Activated naive CD8-positive, alpha-beta T cell treated with anti-CD3 and anti-CD28 coated beads for 36 hours (primary cell): ENCODE data around the gene CCK. TPM values are rescaled to one million over a fixed set of nuclear protein-coding genes. Genes with fewer than 3 reads are reported as not detected.
"Not testable (repeated sequence)": the region's sequence is repeated elsewhere in the genome, so short reads cannot be mapped to it uniquely, and the experiment has no call there.

Experiments
- DNase-seq: peaks from one replicate; pipeline ENCODE4 v3.0.0; 2021
- H3K27ac Mint-ChIP-seq: one replicate; pipeline ENCODE4 v1.8.0; 2022; ENCODE audit warnings: mild to moderate bottlenecking, moderate library complexity, mixed read lengths
- H3K27me3 Mint-ChIP-seq: one replicate; pipeline ENCODE4 v1.8.0; 2022; ENCODE audit warnings: mild to moderate bottlenecking, mixed read lengths
- H3K36me3 Mint-ChIP-seq: one replicate; pipeline ENCODE4 v1.8.0; 2021; ENCODE audit warnings: mild to moderate bottlenecking, mixed read lengths
- H3K4me1 Mint-ChIP-seq: one replicate; pipeline ENCODE4 v1.8.0; 2021; ENCODE audit warnings: mixed read lengths
- H3K4me3 Mint-ChIP-seq: one replicate; pipeline ENCODE4 v1.8.0; 2022; ENCODE audit warnings: mild to moderate bottlenecking, moderate library complexity, mixed read lengths
- H3K9me3 Mint-ChIP-seq: one replicate; pipeline ENCODE4 v1.8.0; 2022; ENCODE audit warnings: mixed read lengths
- total RNA-seq, 2 experiments: library from RNA; stranded (reverse); gene quantifications; one replicate each; pipeline ENCODE4 v1.2.3, GENCODE V29; 2021

The CCK gene, protein sequence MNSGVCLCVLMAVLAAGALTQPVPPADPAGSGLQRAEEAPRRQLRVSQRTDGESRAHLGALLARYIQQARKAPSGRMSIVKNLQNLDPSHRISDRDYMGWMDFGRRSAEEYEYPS
- not detected for total RNA-seq

DNA sequence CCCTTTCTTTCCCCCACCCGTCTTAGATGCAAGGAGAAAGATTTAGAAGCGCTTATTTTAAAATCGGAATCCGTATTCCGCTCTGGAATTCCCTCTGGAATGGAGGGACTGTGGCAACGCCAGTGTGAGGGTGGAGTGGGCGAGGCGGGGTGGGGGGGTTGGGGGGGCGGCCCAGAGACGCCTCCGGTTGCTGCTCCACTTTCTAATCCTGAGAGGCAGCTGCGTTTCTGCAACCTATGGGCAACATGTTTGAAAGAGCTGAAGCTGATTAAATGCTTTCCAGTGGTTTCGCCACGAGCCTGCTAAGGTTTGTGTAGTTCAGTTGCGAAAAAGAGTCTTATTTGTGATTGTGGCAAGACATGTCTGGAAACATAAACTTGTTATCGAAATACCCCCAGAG, at the start of gene CCK:
Gene CCK, minus strand, starts transcription at position 101 of the 400 bp plus-strand sequence. CDS start 2,555 bp downstream, outside the sequence.
- Mint-ChIP-seq H3K4me3 (no peak within 1 kb of the TSS), H3K27ac (no peak within 1 kb of the TSS), H3K36me3 (no peaks in the 10 kb centered on the region), H3K27me3 (peaks cover 65% of the 10 kb centered on the region), H3K4me1 (peaks cover 14% of the 10 kb centered on the region), H3K9me3 (peaks cover 2% of the 10 kb centered on the region)
- no peak for DNase-seq

DNA sequence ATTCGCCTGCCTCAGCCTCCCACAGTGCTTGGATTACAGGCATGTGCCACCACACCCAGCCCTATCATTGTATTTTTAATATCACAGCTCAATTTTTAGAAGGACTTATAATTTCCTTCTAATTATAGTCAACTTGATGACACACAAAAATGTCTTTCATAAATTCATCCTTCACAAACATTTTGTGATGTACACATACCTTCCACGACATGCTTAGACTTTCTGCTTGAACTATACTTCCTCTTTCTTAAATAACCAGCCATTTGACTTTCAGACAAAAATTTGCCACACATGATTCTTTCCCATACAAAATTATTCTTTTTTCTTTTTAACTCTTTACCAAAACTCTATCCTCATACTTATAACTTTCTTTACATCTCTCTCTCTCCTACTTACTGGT, 48.4 kb upstream of the CCK start:
- Mint-ChIP-seq H3K27me3 (no peaks in the 10 kb centered on the region), H3K36me3 (peaks cover 16% of the 10 kb centered on the region), H3K9me3 (peaks cover 22% of the 10 kb centered on the region), H3K4me3 (no peak overlapping the region), H3K4me1 (no peaks in the 10 kb centered on the region), H3K27ac (no peak overlapping the region)
- no peak for DNase-seq

DNA sequence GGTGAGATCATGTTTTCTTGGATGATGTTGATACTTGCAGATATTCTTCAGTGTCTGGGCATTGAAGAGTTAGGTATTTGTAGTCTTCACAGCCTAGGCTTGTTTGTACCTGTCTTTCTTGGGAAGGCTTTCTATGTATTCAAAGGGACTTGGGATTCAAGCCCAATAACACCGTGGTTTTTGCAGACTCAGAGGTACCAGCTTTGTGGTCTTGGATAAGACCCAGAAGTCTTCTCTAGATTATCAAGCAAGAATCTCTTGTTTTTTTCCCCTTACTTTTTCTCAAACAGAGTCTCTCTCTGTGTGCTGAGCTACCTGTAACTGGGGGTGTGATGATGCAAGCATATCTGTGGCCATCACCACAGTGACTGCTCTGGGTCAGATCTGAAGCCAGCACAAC, 42.7 kb upstream of the CCK start:
- Mint-ChIP-seq H3K27me3 (peaks cover 4% of the 10 kb centered on the region), H3K4me1 (peaks cover 12% of the 10 kb centered on the region), H3K27ac (no peak overlapping the region), H3K9me3 (peaks cover 5% of the 10 kb centered on the region), H3K4me3 (no peak overlapping the region), H3K36me3 (peaks cover 5% of the 10 kb centered on the region)
- DNase-seq: no peak

DNA sequence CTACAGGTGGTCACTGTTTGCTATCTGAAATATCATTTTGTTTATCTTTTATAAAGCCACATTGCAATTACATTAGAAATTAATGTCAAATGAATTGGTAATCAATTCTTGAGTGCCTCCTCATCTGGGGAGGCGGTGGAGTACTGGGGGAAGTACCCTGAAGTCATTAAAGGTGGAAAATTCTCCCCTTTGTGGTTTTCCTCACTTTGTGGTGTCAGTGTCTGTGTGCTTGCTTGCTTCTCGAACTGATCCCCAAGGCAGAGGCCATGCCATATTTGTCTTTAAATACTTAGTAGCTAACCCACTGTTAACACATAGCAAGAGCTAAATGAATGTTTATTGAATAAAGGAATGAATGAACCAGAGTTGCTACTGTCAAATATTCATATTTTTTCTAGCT, 40.5 kb upstream of the CCK start:
- no peak overlapping the region for H3K27ac Mint-ChIP-seq
- no peak overlapping the region for H3K4me3 Mint-ChIP-seq
- no peaks in the 10 kb centered on the region for H3K9me3 Mint-ChIP-seq
- H3K36me3 Mint-ChIP-seq: peaks cover 1% of the 10 kb centered on the region
- peak; percentile 32 for DNase-seq
- peaks cover 21% of the 10 kb centered on the region for H3K4me1 Mint-ChIP-seq
- H3K27me3 Mint-ChIP-seq: peaks cover 4% of the 10 kb centered on the region

DNA sequence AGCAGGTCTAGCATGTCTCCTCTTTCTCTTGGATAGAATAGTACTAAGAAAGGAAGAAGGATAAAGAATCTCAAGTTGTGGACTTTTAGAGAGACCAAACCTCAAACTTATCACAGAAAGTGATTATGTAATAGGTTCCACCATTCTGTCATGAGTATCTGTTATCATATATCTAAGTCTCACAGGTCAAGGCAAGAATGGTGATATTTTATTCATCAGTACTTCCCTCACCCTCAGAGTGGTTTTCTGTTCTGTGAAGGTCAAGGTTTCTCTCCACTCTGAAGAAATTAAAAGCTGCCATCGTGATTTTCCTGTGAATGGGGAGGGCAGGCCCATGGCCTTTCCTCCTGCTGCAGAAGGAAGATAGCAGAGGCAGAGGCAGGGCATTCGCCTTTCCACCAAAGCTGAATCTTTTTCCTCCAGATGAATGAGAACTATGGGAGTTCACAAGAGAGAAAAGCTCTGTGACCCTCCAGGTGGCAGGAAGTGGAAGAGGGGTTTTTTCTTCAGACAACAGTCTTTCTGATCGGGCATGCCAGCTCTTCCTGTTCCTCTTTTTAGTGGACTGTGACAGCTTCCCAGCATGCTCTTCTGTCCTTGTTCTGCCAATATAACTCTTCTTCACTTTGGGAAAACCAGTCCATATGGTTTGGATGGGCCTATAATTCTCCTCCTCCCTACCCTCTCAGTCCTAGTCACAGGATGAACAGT, 37.1 kb upstream of the CCK start:
- H3K4me3 Mint-ChIP-seq: no peak overlapping the region
- peaks cover 24% of the 10 kb centered on the region for H3K4me1 Mint-ChIP-seq
- H3K27me3 Mint-ChIP-seq: peaks cover 4% of the 10 kb centered on the region
- DNase-seq: no peak
- H3K27ac Mint-ChIP-seq: peak overlapping the region; percentile 22
- H3K36me3 Mint-ChIP-seq: peaks cover 1% of the 10 kb centered on the region
- H3K9me3 Mint-ChIP-seq: no peaks in the 10 kb centered on the region

DNA sequence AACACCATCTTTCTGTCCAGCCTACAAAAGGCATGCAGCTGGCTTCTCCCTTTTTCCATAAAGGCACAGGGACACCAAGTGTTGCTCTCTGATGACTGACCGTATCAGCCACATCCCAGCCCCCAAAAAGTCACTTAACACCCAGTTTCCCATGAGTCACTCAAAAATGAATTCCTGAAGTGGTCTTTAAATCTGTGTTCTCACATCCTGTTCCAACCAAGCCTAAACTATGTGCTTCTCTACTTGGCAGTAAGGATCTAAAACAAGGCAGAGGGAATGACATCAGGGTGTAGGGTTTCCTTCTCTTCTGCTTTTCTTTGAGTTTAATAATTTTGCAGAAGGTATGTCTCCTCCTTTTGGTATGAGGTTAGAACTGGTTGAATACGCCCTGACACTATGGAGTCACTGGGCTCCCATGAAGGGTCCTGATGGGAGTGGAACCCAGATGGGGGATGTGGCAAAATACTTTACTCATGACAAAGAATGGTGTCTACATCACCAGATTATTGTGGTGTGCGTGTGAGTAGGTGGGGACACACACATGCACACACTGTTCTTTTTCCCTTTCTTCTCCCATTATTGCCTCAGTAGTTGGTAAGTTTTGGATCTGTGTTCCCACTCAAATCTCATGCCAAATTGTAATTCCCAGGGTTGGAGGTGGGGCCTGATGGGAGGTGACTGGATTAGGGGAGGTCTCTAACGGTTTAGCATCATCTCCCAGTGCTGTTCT, 35.6 kb upstream of the CCK start:
- no peaks in the 10 kb centered on the region for H3K36me3 Mint-ChIP-seq
- DNase-seq: no peak
- no peak overlapping the region for H3K4me3 Mint-ChIP-seq
- H3K9me3 Mint-ChIP-seq: no peaks in the 10 kb centered on the region
- H3K27me3 Mint-ChIP-seq: peaks cover 4% of the 10 kb centered on the region
- H3K27ac Mint-ChIP-seq: no peak overlapping the region
- H3K4me1 Mint-ChIP-seq: peaks cover 21% of the 10 kb centered on the region

DNA sequence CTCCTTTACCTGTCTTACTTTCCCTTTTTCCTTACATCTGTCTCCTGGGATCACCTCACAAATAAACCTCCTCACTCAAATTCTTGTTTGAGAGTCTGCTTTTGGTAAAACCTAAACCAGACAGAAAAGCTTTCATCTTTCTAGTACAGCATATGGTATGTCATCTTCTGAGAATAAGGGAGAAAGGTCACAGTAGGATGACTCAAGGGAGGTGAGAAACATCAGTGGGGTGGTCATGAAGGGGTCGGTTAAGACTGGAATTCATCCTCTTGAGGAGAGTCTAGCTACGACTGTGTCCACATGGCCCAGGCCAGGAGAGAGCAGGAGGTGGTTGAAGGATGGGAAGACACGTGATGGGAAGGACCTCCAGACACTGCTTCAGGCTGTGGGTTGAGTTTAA, 34.8 kb upstream of the CCK start:
- Mint-ChIP-seq H3K27ac (no peak overlapping the region), H3K4me3 (no peak overlapping the region), H3K36me3 (no peaks in the 10 kb centered on the region), H3K9me3 (no peaks in the 10 kb centered on the region), H3K27me3 (peaks cover 4% of the 10 kb centered on the region), H3K4me1 (peaks cover 16% of the 10 kb centered on the region)
- DNase-seq: no peak

DNA sequence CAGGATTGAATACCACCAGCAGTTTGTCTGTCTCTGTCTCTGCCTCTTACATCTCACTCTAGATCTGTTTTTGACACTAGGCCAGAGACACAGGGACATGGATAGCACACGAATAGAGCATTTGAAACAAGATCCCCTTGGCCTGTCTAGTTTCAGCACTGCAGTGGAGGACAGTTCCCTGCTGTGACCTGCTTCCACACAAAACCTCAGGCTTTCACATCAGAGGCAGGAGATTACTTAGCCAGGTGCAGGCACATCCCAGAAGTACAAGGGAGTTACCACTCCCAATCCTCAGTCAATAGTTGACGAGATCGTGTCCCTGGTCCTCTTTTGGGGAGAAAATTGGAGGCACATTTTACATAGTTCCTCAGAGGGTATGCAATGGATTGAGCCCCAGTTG, 34.0 kb upstream of the CCK start:
- Mint-ChIP-seq H3K36me3 (no peaks in the 10 kb centered on the region), H3K4me1 (peaks cover 15% of the 10 kb centered on the region), H3K4me3 (no peak overlapping the region), H3K27me3 (peaks cover 2% of the 10 kb centered on the region), H3K9me3 (no peaks in the 10 kb centered on the region), H3K27ac (no peak overlapping the region)
- DNase-seq: peak; percentile 21

DNA sequence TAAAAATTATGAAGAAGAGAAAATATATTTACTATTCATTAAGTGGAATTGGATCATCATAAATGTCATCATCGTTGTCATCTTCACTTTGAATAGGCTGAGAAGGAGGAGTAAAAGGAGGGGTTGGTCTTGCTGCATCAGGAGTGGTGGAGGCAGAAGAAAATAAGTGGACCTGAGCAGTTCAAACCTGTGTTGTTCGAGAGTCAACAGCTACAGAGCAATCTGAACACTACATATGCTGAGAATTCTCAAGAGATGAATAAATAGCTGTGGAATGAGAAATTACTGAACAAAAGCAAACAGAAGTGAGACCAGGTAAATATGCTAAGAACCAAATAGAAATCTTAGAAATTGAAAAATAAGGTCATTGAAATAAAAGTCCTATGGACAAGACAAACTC, 32.3 kb upstream of the CCK start:
- peaks cover 9% of the 10 kb centered on the region for H3K4me1 Mint-ChIP-seq
- no peak for DNase-seq
- no peak overlapping the region for H3K27ac Mint-ChIP-seq
- no peaks in the 10 kb centered on the region for H3K27me3 Mint-ChIP-seq
- H3K9me3 Mint-ChIP-seq: peaks cover 4% of the 10 kb centered on the region
- H3K4me3 Mint-ChIP-seq: no peak overlapping the region
- H3K36me3 Mint-ChIP-seq: no peaks in the 10 kb centered on the region

DNA sequence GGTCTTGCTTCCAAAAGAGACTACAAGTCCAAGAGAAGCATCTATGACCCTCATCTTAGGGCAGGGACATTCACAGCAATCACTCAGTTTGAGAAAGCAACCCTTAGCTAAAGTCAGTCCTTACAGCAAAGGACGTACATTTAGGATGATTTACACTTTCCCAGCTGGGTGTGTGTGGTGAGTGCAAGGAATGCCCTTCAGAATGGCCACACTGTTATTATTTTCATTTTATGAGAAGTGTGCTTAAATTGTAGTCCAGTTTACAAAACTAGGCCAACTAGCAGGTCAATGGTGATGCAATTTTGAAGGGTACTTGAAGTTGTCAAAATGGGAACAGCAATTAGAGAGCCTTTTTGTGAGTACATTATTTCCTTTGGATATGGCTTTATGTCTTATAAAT, 26.0 kb upstream of the CCK start:
- no peak for DNase-seq
- Mint-ChIP-seq H3K27ac (no peak overlapping the region), H3K27me3 (no peaks in the 10 kb centered on the region), H3K4me1 (peaks cover 13% of the 10 kb centered on the region), H3K9me3 (peaks cover 4% of the 10 kb centered on the region), H3K4me3 (no peak overlapping the region), H3K36me3 (no peaks in the 10 kb centered on the region)

DNA sequence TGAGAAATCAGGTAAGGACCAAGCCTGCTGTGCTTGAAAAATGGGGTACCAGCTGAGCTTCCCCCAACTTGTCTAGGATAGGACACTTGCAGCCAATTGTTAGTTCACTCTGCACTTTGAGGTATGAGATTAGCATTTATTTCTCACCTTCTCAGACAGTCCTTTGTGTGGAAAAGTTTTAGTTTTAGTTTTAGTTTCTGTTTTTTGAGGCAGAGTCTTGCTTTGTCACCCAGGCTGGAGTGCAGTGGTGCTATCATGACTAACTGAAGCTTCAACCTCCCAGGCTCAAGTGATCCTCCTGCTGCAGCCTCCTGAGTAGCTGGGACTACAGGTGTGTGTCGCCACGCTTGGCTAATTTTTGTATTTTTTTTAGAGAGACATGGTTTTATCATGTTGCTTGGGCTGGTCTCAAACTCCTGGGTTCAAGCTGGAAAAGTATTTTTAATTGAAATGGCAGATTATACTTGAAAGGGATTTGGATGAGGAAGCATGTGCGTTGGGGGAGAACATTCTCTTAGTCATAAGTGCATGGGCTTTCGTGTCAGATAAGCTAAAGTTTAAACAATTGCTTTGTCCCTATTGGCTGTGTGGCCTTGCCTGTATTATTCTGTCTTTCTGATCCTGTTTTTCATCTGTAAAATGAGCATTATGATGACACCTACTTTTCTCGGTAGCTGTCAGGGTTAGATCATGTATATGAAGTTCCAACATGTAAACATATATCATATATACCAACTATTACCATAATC, 25.2 kb upstream of the CCK start:
- no peak for DNase-seq
- no peak overlapping the region for H3K27ac Mint-ChIP-seq
- H3K27me3 Mint-ChIP-seq: no peaks in the 10 kb centered on the region
- peaks cover 13% of the 10 kb centered on the region for H3K4me1 Mint-ChIP-seq
- no peak overlapping the region for H3K4me3 Mint-ChIP-seq
- H3K9me3 Mint-ChIP-seq: peaks cover 4% of the 10 kb centered on the region
- H3K36me3 Mint-ChIP-seq: peaks cover 1% of the 10 kb centered on the region

DNA sequence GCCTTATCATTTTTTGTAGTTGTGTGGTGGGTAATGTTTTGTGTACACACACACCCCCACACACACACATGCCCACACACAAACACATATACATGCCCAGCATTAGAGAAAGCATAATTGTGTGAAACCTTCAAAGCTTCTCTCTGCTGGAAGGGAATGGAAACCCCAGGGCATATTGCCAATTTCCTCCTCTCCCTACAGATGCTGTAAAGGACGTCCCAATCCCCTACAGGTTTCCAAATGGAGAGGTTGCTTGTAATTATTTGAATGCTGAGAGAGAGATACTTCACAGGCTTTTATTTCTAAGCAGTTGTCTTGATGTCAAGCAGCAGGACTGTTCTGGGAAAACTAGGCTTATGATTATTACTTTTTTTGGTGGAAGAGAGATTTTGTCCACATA, 23.0 kb upstream of the CCK start:
- H3K27ac Mint-ChIP-seq: no peak overlapping the region
- no peak for DNase-seq

DNA sequence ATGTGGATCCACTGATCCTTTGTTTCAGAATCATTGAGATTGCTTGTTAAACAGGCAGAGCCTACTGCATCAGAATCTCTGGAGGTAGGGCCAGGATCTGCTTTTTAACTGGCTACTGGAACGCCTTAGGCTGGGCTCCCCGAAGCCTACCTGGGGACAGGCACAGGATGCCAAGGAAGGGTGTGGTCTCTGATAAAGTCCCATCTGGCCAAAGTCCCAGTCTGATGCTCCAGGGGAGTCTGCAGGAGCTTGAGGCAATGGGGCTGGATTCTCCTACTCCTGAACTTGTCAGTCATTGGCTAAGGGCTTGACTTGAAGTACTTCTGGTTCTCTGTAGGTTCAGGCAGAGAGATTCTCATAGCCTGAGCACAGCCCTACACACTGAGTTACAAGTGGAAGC, 22.4 kb upstream of the CCK start:
- DNase-seq: no peak
- Mint-ChIP-seq H3K27me3 (peaks cover 4% of the 10 kb centered on the region), H3K27ac (no peak overlapping the region), H3K36me3 (peaks cover 2% of the 10 kb centered on the region), H3K4me1 (peaks cover 13% of the 10 kb centered on the region), H3K4me3 (no peak overlapping the region), H3K9me3 (no peaks in the 10 kb centered on the region)

More for the DNA sequence above, 23.0 kb upstream of the CCK start:
- no peak overlapping the region for H3K4me3 Mint-ChIP-seq
- no peaks in the 10 kb centered on the region for H3K9me3 Mint-ChIP-seq
- H3K36me3 Mint-ChIP-seq: peaks cover 2% of the 10 kb centered on the region
- H3K27me3 Mint-ChIP-seq: peaks cover 4% of the 10 kb centered on the region
- peaks cover 13% of the 10 kb centered on the region for H3K4me1 Mint-ChIP-seq

DNA sequence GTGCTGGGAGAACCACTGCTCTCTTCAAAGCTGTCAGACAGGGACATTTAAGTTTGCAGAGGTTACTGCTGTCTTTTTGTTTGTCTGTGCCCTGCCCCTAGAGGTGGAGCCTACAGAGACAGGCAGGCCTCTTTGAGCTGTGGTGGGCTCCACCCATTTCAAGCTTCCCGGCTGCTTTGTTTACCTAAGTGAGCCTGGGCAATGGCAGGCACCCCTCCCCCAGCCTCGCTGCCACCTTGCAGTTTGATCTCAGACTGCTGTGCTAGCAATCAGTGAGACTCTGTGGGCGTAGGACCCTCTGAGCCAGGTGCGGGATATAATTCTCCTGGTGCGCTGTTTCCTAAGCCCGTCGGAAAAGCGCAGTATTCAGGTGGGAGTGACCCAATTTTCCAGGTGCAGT, 21.4 kb upstream of the CCK start:
- H3K27ac Mint-ChIP-seq: not testable (repeated sequence)

DNA sequence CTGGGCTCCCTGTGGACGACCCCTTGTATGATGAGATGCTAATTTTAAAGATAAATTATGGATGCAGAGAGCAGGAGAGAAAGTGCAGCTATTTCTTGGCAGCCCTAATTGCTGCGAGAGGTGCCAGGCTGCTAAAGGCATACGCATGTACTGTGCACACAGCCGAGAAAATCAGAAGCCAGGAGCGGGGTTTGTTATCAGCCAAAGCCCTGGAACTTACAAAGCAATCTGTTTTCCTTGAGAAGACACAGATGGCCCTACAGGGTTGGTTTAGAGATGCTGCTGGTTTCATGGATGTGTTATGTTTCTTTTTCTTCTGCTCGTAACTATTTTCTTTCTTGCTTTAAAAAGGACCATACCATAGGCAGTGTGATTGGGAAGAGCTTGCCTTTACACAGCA, 11.7 kb upstream of the CCK start:
- H3K4me3 Mint-ChIP-seq: no peak overlapping the region
- H3K27ac Mint-ChIP-seq: no peak overlapping the region
- H3K4me1 Mint-ChIP-seq: peaks cover 4% of the 10 kb centered on the region

More for the DNA sequence above, 21.4 kb upstream of the CCK start:
- DNase-seq, H3K9me3 Mint-ChIP-seq, H3K27me3 Mint-ChIP-seq, H3K36me3 Mint-ChIP-seq, H3K4me3 Mint-ChIP-seq: not testable (repeated sequence)
- peaks cover 13% of the 10 kb centered on the region for H3K4me1 Mint-ChIP-seq

More for the DNA sequence above, 11.7 kb upstream of the CCK start:
- DNase-seq: no peak
- Mint-ChIP-seq H3K9me3 (peaks cover 22% of the 10 kb centered on the region), H3K36me3 (peaks cover 3% of the 10 kb centered on the region), H3K27me3 (no peaks in the 10 kb centered on the region)
